Fibroblast of skin of left biceps (primary cell): ENCODE measurements around the gene DNAJB11.

ENCODE experiments used
- DNase-seq, 2 experiments: peaks; one replicate each; pipeline ENCODE4 v3.0.0-alpha.2; 2013; ENCODE audit warnings: low read depth in 2 of 2

Gene DNAJB11

DNA sequence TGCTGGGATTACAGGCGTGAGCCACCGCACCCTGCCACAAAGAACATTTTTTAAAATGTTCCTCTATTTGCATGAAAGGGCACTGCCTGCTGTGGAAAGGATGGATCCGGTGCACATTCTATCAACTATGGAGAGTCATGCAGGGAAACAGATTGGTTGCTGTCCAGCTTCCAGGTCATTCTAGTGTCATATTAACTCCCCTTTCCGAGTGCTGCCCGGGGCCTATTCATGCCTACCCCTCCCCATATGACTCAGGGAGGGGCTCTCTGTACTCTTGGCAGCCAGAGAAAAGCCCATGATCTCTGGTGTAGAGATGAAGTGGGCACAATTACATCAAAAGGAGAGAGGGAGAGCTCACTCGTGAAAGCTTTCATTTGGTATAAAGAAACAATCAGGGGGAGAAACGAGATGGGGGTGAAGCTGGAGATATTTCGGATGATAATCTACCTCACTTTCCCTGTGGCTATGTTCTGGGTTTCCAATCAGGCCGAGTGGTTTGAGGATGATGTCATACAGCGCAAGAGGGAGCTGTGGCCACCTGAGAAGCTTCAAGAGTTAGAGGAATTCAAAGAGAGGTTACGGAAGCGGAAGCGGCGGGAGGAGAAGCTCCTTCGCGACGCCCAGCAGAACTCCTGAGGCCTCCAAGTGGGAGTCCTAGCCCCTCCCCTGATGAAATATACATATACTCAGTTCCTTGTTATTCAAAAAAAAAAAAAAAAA, 26.2 kb downstream of the DNAJB11 start:
- no peak for DNase-seq

DNA sequence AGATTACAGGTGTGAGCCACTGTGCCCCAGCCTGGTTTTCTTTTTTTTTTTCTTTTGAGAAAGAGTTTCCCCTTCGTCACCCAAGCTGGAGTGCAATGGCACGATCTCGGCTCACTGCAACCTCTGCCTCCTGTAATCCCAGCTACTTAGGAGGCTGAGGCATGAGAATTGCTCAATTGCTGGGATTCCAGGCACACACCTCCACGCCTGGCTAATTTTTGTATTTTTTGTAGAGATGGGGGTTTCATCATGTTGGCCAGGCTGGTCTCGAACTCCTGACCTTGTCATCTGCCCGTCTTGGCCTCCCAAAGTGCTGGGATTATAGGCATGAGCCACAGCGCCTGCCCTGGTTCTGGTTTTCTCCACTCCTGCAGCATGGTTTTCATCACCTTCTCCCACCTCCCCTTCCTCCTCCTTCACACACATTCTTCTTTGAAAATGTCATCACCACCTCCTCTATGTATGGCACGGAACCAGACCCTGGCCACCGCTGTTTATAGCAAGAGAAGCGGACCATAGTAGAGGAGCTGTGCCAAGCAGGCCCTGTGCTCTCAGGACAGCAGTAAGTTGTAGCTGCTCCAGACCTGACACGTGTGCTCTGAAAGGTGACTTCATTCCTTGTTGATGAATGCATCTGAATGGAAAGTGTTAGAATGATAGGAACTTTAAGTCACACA, 27.7 kb downstream of the DNAJB11 start:
- DNase-seq: peak; percentile 49 to 62

DNA sequence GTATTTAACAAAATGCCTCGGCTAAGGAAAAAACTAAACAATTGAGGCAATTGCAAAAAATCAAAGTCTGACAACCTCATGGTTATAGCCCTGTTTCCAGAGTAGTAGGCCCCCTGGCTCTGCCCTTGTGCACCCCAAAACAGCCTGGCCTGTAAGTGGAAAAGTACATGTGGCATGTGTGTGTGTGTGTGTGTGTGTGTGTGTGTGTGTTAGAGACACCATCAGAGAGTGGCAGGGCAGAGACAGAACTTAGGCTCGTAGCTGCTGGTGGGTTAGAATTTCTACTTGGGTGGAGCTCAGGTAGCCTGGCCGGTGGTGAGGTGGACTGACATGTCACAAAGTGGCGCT, 28.2 kb downstream of the DNAJB11 start:
- DNase-seq: no peak

DNA sequence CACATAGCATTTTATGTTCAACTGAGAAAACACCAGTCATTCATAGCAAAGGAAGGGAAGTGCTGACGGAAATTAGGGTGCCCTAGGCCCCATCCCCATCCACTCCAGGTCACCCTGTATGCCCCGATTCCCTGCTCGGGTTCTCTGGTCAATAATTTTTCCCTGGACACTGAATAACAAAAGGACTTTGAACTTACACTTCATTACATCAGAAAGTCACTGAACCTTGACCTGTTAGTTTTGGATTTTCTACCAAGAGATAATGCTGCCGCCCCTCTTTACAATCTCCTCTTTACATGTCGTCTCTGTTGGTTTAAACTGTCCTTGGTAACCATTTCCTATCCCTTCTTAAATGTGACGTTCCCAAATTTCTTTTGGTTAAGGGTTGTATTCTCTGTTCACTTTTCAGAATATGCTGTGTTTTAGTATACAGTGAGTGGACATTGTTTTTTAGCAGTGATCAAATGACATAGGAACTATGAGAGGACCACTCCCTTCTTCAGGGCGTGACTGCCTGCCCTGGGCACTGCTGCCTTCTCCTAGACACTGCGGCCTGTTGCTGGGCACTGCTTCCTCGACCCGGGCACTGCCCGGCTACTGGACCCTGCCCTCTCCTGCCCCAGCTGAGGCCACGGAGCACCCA, 28.7 kb downstream of the DNAJB11 start:
- no peak for DNase-seq

DNA sequence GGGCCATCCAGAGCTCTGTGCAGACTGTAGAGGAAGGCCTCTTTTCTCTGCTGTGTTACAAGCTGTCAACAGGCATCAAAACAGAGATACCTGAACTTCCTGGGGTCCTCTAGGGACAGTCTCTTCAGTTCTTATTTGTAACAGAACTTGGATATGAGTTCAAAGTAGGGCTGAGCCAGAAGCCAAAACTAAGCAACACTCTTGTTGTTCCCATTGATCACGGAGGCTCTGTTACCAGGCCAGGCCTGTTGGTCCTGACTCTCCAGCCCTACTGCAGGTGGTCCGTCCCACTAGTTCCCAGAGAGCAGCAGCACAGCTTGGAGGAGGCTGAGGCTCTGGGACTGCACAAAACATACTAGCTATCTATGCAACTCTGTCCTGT, 29.3 kb downstream of the DNAJB11 start:
- no peak for DNase-seq

DNA sequence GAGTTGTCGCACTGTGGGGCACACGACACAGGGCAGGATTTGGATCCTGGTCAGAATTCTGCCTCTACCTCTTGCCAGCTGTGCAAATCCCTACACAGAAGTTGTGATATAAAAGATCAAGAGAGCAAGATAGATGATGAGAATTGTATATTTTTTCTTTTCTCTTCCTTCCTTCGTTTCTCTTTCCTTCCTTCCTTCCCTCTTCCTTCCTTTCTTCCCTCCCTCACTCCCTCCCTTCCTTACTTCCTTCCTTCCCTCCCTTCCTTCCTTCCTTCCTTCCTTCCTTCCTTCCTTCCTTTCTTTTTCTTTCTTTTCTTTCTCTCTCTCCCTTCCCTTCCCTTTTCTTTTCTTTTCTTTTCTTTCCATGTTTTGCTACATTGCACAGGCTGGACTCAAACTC, 30.4 kb downstream of the DNAJB11 start:
- DNase-seq: no peak

DNA sequence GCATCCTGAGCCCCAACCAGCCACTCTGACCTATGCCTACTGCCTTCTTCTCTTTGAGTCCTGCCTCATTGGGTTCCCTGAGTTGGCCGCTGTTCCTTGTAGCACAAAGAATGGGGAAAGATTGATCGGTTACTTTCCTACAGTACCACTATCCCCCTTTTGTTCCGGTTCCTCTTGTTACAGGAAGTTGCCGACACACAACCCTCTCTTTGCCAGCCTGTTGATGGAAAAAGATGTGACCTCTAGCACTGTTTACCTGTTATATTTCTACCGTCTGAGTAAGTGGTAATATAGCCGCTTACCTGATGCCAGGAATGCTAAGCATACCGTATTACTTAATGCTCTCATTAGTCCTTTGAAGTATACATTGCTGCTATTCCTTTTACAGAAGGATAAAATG, 32.6 kb downstream of the DNAJB11 start:
- no peak for DNase-seq

DNA sequence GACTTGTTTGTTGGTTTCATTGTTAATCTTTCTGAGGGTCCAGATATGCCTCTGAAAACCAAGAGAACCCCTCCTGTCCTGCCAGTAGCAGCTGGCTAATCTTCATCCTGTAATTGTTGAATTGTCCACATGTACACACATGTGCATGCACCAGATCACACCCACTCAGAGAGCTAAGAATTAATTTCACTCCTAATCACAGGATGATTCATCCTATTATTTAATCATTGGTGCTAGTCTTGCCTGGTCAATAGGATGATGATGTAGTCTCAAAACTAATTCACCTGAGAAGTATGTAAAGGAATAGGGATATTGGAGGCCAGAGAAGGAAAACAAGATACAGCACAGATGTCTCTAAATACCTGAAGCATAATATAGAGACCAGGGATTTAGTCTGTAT, 34.6 kb downstream of the DNAJB11 start:
- no peak for DNase-seq

DNA sequence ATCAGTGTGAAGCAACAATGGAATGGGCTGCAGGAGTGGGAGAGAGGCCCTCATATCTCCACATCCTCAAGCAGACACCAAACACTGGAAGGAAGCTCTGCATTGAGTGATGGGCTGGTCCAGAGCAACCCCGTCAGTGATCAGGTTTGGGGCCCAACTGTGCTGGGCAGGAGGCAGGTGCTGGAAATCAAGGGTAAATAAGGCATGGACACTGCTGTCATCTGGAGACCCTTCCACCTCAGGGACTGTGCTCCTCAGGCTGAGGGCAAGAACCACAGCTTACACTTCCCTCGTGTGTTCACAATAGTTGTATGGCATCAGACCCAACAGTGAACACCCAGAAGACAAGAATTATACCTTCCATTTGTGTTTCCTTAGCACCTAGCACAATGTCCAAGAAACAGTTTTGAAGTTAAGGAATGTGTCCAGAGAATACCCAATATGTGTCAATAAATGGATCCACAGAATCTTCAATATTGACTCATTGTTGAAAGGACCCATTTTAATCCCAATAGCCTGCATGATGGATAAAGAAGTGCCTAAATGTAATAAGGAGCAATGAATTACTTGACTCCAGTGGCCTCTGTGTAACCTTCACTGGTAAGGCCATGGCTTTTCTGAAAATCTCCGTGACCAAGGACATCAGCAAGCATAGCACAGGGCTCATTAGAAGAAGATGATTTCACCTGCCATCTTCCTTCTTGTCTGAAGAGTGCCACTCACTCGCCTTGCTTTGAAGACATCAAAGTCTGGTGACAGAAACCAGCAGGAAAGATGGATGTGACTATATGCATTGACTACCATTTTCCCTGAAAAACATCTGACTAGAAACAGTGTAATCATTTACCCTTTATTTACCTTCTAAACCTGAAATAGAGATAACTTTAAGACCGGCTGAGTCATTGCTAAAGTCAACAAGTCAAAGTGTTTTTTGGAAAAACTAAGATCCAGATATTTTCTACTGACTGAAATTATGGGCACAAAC, 35.3 kb downstream of the DNAJB11 start:
- DNase-seq: no peak

DNA sequence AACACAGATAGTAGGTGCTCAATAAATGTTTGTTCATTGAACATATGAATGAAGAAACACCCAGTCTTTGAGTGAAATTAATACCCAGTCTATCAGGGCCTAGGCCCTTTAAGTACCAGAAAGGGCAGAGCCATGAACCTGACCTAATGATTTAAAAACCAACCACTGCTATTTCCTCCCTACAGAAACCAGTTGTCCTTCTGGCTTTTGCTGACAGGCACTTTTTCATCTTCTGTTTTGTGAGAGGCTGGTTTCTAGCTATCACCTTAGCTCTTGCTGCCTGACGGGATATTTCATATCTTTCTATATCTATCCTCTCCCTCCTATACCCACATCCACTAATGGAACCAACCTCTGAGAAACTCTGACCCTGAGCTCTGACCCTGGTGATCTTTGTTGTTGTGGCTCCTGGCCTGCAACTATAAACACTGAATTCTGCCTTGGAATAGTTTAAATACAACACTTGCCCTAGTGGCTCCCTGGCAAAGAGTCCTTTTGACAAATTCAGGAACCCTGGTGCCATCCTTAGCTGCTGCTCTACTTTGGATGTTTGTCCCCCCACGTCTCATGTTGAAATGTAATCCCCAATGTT, 38.2 kb downstream of the DNAJB11 start:
- DNase-seq: no peak

DNA sequence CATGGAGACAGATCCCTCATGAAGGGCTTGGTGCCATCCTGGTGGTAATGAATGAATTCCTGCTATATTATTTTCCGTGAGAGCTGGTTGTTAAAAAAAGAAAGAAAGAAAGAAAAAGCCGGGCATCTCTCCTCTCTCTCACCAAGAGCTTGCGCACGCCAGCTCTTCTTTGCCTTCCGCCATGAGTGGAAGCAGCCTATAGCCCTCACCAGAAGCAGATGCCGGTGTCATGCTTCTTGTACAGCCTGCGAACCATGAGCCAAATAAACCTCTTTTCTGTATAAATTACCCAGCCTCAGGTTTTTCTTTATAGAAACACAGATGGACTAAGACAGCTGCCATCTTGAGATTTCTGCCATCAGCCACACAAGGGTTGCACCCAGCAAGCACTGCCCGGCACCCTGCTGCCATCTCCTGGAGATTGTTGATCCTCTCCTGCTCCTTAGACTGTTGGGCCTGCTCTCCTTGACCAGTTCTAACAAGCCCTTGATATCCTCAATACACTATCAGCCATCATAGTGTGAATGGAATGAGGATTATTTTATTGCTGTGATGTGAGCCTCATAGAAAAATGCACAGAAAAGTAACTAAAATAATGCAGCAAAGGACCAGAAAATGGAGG, 38.8 kb downstream of the DNAJB11 start:
- DNase-seq: no peak

DNA sequence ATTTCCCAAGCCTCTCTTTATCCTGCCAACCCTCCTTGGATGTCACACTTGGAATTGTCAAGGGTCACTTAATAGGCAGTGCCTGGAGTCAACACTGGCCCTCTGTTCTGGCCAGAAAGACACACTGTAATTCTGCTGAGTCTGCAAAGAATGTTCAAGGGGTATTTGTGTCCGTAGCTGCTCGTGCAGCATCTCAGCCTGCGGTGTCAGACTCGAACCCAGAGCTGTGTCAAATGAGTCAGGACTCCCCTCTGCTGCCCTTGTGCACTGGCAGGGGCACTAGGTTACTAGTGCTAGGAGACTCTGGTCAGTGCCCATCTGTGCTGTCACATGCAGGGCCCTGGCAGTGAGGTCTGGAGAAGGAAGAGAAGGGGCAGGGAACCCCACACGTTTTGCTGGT, 41.5 kb downstream of the DNAJB11 start:
- no peak for DNase-seq

DNA sequence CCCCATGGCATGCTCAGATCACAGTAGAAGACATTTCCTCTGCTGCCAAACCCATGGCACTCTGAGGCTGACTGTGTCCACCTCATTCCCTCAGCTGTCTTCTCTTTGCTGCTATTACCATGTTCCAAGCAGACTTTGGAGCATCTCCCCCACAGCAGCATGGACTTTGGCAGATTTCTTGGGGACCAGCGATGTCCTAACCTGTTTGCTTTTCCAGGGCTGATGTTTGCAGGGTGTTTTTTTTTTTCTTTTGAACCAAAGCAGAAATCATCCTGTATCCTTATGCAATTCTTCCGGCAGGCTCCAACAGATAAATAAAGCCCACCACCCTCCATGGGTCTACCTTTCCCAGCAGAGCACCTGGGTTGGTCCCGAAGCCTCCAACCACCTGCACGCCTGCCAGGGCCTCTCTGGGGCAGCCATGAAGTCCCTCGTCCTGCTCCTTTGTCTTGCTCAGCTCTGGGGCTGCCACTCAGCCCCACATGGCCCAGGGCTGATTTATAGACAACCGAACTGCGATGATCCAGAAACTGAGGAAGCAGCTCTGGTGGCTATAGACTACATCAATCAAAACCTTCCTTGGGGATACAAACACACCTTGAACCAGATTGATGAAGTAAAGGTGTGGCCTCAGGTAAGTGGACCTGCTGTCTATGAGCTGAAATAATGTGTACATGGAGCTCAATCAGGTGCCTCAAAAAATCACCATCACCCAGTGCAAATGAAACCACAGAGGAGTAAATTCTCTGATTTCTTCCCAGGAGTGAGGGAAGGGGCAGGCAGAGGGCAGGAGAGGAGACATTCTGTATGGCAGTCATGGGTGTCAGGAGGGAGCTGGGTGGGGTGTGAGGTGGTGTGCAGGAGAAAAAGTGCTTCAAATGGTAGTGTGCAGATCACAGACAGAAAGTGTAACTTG, 42.5 kb downstream of the DNAJB11 start, which contains the start of gene AHSG:
AHSG (plus strand) TSS at position 340 of the 916 bp plus-strand sequence; CDS start at position 422, 82 bp downstream.
- no peak for DNase-seq

DNA sequence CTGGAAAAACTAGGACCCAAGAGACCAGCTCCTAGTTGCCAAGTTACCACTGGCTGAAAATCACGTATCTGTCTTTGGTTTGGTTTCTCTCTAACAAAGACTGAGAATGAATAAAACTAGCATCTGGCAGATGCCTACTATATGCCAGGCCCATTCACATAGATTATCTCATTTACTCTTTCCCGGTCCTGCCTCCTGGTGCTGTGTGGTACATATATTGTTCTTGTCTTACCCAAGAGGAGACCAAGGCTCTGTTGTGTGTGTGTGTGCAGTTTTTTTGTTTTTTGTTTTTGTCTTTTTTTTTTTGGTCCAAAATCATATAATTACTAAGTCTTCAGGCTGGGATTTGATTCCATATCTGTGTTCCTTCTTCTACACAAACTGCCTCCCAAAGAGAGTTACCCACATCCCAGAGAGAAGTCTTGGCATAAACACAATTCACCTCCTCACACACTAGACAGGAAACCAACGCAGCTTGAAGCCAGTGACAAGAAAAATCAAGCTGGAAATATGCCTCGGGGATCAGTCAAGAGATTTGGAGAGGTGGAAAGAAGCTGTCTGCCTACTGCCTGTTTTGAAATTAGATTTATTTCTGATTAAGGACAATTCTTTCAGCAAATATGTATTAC, 43.2 kb downstream of the DNAJB11 start:
- DNase-seq: no peak

DNA sequence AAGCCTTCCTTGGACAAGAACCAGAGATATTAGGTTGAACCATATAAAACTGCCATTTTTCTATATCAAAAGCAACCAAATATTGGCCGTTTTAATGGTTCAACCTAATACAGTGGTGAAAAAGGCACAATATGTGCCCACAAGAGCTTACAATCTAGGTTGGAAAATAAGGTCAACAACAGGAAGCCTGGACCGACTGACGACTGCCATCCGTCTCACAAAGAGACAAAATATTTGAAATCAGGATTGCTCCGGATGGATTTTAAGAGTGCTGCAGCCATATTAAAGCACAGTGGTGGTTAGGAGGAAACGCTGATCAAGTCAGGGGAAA, 43.7 kb downstream of the DNAJB11 start:
- no peak for DNase-seq

DNA sequence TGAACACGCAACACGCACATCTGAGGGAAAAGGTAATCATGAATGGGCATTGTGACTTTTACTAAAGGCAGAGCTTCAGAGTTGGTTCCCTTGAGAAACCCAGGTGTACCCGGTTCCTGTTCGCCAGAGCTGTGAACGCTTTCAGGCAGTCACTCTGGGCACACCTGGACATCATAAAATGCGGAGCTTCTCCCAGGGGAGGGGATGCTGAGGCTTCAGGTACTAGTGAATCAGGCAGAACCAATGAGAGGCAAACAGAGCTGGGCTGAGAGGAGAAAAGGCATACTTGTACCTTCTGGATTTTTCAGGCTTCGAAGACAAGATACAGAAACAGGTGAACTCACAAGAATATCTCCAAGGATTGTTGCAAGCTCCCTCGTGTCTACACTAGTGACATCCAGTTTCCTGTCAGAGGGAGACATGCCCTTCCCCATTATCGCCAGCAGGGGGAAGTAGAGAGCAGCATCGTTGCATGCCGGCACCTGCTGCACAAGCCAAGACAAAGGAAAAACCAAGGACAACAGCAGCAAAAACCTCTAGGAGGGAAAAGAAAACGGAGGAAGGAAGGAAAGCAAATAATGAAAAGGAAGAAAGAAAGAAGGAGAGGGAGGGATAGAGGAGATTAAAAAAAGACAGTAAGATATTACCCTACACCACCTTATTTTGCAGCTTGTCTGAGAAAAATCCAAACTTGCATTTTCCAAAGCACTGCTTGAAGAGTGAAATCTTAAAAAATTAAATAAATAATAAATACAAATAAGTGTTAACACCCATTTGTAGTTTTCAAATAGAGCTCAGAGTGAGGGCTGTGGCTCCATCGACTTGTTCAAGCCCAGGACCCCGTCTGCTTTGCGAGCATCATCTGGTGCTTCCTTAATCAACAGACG, 44.3 kb downstream of the DNAJB11 start:
- DNase-seq: peak in 1 of 2 experiments; percentile 10

DNA sequence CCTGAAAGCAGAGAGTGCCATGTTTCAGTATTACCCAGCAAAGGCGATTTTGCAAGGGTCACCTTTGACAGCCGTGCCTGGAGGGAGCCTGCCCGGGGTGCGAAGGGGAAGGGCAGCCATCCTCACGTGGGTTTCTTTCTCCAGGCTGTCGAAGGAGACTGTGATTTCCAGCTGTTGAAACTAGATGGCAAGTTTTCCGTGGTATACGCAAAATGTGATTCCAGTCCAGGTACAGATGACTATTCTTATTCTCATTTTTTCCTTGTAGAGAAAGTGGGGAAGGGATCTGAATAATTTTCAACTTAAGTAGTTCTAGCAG, 45.7 kb downstream of the DNAJB11 start:
- DNase-seq: no peak

DNA sequence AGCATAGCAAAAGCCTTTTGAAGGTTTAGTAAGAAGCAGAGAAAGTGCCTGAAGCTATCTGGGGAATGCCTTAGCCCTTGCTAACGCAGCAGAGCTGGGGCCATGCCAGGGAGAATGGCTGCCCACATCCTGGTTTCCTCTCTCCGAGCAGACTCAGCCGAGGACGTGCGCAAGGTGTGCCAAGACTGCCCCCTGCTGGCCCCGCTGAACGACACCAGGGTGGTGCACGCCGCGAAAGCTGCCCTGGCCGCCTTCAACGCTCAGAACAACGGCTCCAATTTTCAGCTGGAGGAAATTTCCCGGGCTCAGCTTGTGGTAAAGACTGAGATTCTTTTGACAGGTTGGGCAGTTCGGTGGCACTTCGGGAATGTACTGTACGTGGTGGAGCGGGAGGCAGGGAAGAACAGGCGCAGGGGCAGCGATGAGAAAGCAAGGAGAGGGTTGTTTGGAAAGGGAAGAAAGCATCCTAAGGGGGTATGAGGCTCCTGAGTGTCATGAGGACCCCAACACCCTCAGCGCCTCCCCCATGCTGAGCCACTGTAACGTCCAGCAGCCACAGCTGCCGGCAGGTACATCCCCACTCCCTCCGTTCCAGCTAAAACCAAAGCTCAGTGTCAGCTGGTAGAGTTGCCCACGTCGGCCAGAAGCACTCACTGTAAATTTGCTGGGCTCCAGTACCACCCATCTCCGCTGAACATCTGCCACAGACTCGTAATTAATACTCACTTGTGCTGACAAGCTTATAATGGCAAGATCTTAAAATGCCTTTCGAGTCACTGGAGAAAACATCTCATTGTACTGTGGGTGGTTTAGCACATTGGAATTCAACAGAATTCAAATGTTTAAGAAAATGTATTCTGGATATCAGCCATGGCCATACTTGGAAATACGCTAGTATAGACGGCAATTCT, 46.8 kb downstream of the DNAJB11 start:
- DNase-seq: peak; percentile 85 to 87
